Lower leg skin (tissue), 3 donors: ENCODE data around the gene C12orf75.
"Not testable (repeated sequence)": the region's sequence is repeated elsewhere in the genome, so short reads cannot be mapped to it uniquely, and the experiment has no call there.

Experiments
- POLR2A ChIP-seq, 2 donors: fragments of 450-650 bp; IDR thresholded peaks; one replicate each; pipeline ENCODE4 v1.6.1; 2016 to 2017; ENCODE audit warnings: antibody characterized with exemption in 2 of 2, mild to moderate bottlenecking in 1 of 2, moderate library complexity in 1 of 2
- TF ChIP-seq, protein P1 (sequence below), 3 donors: fragments of 450-650 bp; IDR thresholded peaks; one replicate each; pipeline ENCODE4 v1.5.1; 2016; ENCODE audit warnings: antibody characterized with exemption in 3 of 3, mild to moderate bottlenecking in 3 of 3, moderate library complexity in 2 of 3

DNA sequence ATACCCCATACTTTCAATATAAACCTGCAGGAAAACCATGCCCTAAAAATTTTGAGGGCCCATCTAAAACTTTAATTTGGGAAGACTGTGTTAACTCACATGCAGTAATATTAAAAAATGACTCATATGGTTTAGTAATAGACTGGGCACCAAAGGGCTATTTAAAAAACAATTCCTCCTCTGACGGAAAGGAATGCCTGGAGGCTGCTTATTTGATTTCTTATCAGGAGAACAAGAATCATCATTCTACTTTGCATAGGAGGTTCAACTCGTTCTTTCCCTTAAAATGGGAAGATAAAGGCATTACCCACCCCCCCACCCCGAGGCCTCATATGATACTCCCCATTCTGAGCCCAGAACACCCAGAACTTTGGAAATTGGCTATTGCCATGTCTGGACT is 18.6 kb upstream of the C12orf75 start:
- TF ChIP-seq, protein P1, sequence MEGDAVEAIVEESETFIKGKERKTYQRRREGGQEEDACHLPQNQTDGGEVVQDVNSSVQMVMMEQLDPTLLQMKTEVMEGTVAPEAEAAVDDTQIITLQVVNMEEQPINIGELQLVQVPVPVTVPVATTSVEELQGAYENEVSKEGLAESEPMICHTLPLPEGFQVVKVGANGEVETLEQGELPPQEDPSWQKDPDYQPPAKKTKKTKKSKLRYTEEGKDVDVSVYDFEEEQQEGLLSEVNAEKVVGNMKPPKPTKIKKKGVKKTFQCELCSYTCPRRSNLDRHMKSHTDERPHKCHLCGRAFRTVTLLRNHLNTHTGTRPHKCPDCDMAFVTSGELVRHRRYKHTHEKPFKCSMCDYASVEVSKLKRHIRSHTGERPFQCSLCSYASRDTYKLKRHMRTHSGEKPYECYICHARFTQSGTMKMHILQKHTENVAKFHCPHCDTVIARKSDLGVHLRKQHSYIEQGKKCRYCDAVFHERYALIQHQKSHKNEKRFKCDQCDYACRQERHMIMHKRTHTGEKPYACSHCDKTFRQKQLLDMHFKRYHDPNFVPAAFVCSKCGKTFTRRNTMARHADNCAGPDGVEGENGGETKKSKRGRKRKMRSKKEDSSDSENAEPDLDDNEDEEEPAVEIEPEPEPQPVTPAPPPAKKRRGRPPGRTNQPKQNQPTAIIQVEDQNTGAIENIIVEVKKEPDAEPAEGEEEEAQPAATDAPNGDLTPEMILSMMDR (IDR thresholded peaks at IDR 0.05): not testable (repeated sequence)
- not testable (repeated sequence) for TF ChIP-seq POLR2A (IDR thresholded peaks at IDR 0.05)
